Stimulated activated CD8-positive, alpha-beta memory T cell treated with anti-CD3 and anti-CD28 coated beads, Interleukin-4, amount 100 ng/mL, for 24 hours (primary cell): ENCODE measurements around the gene IGFLR1.
A peak's percentile ranks its signal among the peaks of the same experiment; 100 is the strongest.
"Not testable (repeated sequence)": the region's sequence is repeated elsewhere in the genome, so short reads cannot be mapped to it uniquely, and the experiment has no call there.

Experiments used
- DNase-seq: peaks from one replicate; pipeline ENCODE4 v3.0.0-alpha.2; 2020; ENCODE audit warnings: low read depth

IGFLR1 gene

DNA sequence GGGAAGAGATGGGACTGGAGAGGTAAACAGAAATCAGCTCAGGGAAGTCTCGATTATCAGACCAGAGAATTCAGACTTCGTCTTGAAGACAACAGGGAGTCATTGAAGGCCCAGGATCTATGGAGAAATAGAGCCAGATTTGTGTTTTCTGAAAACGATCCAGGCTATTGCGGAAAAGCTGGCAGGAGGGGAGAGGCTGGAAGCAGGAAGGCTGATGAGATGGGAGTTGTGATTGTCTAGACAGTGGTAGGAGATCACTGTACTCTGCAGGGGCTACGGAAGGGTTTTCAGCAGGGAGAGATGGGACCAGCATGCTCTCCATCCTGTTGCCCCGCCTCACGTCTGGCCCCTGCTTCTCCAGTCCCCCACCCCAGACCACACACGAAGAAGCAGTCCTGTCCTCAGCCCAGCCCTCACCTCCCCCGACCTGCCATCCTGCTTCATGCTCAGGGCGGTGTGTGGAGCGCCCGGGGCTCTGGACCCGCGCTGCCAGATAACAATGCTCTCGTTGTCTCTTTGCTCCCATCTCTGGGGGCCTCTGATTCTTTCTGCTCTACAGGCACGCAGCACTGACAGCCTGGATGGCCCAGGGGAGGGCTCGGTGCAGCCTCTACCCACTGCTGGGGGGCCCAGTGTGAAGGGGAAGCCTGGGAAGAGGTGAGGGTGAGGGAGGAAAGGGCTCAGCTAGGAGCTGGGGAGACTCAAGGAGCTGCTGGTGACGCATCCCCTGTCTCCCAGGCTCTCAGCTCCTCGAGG, 35.0 kb upstream of the IGFLR1 start:
- DNase-seq = no peak

DNA sequence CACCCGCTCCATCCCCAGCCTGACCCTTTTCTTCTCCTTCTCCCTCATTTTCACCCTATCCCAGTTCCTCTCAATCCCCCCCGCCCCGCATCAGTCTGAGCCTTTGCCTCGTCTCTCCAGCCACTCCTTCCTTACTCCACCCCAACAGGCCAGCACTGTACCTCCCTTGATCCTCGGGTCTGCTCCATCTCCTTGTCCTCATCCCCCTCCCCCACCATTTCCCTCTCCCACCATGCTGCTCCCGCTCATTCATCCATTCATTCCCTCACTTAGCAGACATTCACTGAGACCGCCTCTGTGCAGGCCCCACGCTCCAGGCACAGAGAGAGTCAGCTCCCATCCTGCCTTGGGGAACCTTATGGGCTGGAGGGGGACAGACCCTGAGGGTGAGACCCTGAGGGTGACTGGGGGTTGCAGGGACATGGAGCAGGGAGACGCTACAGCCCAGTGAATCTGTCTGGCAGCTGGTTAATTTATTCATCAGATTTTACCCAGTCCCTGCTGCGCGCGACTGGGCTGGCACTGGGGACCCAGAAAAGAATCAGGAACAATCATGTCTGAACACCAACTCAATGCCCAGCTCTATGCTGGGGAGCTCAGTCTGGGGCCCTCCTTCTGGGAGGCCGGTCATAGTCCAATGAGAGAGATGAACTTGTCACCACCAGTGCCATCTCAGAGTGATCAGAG, 34.0 kb upstream of the IGFLR1 start:
- DNase-seq = no peak

DNA sequence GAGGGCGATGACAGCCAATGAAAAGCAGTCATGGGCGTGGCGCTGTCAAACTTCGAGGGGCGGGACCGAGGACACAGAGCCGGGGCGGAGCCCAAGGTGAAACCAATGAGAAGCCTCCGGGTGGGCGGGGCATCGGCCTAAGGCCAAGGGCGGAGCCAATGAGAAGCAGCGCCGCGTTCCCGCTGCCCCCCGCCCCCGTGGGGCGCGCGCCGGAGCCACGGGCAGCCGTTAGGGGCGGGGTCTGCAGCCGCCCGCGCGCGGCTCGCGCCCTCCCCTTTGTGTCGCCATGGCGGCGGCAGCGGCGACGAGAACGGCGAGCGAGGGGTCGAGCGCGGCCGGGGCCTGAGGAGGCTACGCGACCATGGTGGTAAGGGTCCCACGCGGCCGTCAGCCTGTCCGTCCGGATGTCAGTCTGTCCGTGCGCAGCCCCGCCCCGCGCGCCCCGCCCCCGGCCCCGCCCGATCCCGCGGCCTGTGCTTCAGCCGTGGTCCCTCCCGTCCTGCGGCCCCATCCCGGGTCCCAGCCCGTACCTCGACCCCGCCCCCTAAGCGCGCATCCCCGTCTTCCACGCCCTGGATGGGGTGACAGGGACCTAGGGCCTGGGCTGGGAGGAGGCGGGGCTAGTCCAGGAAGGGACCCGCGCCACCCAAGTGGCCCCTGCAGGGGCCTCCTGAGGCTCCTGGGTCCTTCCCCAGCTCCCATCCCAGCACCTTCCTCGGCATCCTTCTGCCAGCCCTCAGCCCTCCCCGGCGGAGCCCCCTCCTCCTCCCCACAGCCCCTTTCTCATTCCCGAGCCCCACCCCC, 33.2 kb upstream of the IGFLR1 start, which contains the start of gene ARHGAP33:
Gene ARHGAP33 (plus strand): TSS at position 267 of the 804 bp plus-strand sequence. CDS start 95 bp downstream, at position 362.
- DNase-seq = peak; percentile 98

DNA sequence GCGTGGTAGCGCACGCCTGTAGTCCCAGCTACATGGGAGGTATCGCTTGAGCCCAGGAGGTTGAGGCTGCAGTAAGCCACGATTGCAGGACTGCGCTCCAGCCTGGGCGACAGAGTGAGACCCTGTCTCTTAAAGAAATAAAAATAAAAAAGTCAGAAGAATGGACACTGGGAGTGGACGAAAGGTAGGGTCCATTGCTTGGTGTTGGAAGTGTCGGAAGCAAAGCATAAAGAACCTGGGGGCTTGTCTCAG, 32.7 kb upstream of the IGFLR1 start:
- DNase-seq = no peak

DNA sequence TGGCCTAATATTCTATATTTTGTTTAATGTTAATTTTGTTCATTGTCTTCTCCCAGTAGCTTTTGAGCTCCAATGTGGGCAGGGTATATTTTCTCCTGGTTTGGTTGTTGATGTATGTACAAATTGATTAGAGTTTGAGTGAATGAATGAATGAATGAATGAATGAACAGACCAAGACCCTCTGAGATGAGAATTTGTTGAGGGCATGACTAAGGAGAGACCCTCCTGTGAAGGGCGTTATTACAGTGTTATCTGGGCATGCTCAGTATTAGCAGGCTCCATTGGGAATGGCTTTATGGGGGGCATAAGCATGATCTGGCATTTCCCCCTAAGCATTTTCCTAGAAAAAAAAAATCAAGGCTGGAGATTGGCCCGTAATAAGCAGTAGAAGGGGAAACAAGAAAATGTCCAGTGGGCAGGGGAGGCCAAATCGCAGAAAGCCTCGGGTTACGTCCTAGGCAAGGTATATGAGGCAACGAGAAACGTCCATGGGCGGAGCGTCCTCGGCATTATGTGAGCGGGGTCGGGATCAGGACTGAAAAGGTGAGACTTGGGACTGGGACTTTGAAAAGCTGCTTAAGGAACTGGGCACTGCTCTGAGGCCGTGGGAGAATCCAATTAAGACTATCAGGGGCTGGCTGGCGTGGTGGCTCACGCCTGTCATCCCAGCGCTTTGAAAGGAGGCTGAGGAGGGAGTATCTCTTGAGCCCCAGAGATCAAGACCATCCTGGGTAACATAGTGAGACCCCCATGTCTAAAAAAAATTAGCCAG, 32.2 kb upstream of the IGFLR1 start:
- DNase-seq = no peak

DNA sequence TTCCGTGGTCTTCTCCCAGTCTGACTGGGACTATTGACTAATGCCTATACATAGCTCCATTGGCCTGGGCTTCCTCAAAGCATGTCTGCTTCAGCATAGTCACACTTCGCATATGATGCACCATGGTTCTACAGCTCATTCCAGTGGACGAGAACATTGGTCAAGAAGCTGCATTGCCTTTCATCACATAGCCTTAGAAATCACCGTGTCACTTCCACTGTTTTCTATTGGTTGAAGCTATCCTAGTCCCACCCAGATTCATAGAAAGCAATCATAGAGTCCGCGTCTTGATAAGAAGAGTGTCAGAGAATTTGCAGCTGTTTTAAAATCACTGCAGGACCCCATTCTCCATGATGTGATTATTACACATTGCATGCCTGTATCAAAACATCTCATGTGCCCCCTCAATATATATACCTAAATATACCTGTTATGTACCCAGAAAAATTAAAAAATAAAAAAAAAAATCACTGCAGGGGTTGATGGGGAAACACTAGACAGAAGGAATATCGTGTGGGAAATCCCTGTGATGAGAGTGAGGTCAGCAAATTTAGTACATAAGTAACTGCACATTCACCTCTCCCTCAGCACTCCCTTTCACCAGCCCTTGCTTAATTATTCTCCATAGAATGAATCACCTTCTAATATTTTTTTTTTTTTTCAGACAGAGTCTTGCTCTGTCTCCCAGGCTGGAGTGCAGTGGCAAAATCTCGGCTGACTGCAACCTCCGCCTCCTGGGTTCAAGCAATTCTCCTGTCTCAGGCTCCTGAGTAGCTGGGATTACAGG, 31.0 kb upstream of the IGFLR1 start:
- no peak for DNase-seq

DNA sequence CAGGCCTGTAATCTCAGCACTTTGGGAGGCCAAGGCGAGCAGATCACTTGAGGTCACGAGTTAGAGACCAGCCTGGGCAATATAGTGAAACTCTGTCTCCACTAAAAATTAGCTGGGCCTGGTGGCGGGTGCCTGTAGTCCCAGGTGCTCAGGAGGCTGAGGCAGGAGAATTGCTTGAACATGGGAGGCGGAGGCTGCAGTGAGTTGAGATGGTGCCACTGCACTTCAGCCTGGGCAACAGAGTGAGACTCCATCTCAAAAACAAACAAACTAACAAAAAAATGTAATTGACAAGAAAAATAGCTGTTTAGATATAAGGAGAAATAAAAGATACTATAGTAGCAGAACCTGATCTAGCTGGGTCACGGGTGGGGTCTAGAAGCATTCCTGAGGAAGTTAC, 30.1 kb upstream of the IGFLR1 start:
- not testable (repeated sequence) for DNase-seq

DNA sequence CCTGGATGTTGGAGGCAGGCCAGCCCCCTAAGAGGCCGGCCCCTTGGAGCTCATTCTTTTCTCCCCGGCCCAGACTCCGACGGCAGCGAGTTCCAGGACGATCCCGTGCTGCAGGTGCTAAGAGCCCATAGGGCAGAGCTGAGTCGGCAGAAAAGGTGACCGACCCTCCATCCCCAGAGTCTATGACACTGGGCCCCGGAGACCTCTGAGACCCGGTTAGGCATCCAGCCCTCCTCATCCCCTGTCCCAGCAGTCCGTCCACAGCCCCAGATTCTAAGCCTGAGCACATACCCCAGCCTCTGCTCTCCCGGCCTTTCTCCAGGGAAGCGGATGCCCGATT, 25.8 kb upstream of the IGFLR1 start:
- no peak for DNase-seq

DNA sequence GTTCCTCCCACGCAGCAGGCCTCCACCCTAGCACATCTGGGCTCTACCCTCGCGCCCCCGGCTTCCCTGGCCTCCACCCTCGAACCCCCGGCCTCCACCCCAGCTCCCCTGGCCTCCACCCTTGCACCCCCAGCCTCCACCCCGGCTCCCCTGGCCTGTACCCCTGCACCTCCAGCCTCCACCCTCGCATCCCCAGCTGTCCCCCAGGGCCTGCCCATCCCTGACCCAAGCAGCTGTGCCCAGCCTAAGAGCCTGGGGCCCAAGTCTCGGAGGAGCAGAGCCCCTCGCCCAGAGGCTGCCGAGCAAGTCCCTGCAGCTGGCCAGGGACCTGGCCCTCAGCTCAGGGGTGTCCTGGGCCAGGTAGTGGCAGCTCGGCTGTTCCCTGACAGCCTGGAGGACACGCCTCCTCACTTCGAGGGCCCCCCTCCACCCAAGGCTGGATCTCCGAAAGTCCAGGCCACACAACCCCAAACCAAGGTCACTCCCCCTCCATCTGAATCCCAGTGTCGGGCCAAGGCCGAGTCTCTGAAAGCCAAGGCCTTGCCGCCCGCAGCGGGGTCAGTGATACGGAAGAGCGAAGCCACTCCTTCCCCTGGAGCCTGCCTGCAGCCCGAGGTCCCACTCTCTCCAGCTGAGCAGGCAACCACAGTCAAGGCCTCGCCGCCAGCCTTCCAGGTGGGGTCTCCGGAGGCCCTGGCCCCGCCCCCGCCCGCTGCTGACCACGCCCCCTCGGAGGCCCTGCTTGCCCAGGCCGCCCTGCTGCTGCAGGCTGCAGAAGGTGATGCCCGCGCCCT, 25.2 kb upstream of the IGFLR1 start:
- DNase-seq = no peak

DNA sequence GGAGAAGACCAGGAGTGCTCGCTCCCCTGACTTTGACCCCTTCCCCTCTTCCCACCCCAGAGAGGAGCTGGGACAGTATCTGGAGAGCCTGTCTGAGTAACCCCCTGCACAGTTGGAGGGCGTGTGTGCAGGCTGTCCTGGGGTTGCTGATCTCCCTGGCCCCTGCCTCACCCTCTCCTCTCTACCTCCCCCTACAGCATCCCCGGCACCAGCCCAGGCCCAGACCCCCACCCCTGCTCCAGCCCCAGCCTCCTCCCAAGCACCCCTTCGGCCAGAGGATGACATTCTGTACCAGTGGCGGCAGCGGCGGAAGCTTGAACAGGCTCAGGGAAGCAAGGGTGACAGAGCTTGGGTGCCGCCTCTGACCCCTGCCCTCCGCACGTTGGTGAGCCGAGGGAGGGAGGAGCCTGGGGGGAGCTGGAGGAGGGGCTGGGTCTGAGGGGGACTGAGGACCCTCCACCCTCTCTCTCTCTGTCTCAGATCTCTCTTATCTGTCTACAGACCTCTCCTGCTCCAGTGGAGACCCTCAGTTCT, 24.4 kb upstream of the IGFLR1 start:
- no peak for DNase-seq

DNA sequence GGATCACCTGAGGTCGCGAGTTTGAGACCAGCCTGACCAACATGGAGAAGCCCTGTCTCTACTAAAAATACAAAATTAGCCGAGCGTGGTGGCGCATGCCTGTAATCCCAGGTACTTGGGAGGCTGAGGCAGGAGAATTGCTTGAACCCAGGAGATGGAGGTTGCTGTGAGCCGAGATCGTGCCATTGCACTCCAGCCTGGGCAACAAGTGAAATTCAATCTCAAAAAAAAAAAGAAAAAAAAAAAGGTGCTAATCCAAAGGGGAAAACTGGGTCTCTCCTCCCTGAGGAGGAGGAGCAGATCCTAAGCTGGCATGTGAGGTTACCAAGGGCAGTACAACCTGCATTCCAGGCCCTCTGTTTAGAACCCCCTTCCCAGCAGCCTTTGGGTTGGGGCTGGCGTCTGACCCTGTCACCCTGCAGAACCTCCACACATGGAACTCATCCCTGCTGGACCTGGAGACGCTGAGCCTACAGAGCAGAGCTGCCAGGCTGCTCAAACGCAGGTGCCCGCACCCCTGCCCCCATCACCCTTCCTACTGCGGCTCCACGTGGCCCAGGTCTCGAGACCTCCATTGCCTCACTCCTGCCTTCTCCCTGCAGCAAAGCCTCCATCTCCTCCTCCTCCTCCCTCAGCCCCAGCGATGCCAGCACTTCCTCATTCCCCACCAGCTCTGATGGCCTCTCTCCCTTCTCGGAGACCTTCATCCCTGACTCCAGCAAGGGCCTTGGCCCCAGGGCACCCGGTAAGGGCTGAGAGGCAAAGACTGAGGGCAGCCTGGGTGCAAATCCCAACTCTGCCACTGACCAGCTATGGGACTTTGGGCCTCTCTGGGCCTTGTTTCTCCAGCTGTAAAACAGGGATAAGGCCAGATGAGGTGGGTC, 22.4 kb upstream of the IGFLR1 start:
- DNase-seq = no peak

DNA sequence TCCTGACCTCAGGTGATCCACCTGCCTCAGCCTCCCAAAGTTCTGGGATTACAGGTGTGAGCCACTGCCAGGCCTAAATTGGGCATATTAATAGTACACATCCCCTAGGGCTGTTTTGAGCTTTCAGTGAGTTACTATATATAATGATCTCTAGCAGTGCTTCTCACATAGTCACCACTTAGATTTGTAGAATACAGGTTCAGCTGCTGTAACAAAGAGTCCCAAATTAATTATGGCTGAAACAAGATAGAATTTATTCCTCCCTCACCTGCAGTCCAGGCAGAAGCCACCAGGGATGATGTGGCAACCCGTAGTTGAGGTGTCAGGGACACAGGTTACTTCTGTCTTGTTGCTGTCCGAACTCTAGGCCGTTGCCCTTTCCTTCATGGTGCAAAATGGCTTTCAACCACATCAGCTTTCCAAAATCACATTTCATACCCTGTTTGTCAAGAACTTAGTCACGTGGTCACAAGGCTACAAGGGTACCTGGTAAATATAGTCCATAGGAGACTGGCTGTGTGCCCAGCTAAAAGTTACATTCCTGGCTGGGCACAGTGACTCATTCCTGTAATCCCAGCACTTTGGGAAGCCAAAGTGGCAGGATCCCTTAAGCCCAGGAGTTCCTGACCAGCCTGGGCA, 18.6 kb upstream of the IGFLR1 start:
- no peak for DNase-seq

DNA sequence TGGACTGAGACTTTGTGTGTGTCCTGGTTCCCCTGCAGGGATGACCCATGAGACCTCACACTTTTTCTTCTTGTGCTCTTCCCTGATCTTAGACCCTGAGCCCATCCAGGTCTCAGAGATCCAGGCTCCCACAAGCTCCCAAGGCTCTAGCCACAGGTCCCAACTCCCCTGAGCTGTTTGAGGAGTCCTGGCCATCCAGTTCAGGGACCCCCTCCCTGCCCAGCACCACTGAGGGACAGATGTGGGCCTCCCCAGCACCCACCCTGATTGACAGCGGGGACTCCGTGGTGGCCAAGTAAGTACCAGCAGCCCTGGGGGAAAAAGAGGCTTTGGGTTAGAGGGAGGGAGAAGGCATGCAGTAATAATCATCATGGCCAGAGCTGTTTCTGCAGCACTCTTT, 17.4 kb upstream of the IGFLR1 start:
- no peak for DNase-seq

DNA sequence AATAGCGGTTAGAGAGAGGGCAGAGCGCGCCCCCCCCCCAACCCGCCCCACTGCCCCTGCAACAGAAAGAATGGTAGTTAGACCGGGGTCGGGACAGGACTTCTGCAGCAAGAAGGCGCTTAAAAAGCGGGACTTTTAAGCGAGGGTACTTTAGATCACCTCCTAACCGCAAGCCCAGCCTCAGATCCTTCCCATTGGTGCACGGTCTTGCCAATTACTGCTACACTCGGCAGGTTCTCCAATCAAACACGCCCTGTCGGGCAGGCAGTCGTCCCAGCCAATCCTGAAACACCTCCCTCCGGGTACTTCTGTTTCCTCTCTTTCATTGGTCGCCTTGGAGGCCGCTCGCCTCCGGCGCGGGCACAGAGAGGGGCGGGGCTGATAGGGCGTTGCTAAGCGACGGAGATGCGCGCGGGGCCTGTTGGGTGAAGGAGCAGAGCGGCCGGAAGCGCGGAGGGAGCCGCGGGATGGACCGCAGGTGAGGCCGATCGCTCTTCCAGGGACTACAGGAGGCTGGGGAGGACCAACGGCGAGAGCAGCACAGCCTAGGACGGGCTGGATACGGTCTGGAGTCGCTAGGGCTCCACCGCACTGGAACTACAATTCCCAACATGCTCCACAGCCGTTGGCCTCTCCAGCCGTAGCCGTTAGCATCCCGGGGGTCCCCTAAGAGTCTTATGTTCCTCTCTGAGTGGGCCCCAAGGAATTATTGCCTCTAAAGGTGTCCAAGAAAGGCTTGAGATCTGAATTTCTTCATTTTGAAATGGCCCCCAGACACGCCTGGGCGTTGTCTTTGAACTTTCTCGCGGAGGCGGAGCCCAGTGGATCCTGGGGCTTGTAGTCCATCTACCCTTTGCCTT, 15.7 kb upstream of the IGFLR1 start, which contains the start of gene PROSER3:
Gene PROSER3 (plus strand): TSS at position 428 of the 860 bp plus-strand sequence. CDS start 40 bp downstream, at position 468.
- DNase-seq = peak; percentile 97

DNA sequence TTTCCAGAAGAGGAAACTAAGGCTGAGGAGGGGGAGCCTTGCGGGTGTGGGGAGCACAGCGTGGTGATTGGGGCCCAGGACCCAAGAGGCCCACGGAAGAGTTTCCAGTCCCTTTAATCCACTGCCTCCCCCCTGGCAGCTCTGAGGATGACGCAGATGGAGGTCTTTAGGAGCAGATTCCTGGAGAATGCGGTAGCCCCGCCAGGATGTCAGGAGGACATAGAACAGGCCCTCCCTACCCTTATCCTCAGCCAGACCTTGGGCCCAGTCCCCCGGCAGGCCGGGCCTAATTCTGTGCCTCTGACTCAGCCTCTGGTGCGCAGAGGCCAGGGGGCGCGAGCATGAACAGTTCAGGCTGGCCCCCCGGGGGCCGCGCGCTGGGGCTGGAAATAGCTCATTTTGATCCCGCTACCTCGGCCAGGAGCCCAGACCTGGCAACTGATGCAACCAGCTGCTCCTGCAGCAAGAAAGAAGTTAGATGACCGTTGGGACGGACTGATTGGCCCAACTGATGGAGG, 15.0 kb upstream of the IGFLR1 start:
- no peak for DNase-seq

DNA sequence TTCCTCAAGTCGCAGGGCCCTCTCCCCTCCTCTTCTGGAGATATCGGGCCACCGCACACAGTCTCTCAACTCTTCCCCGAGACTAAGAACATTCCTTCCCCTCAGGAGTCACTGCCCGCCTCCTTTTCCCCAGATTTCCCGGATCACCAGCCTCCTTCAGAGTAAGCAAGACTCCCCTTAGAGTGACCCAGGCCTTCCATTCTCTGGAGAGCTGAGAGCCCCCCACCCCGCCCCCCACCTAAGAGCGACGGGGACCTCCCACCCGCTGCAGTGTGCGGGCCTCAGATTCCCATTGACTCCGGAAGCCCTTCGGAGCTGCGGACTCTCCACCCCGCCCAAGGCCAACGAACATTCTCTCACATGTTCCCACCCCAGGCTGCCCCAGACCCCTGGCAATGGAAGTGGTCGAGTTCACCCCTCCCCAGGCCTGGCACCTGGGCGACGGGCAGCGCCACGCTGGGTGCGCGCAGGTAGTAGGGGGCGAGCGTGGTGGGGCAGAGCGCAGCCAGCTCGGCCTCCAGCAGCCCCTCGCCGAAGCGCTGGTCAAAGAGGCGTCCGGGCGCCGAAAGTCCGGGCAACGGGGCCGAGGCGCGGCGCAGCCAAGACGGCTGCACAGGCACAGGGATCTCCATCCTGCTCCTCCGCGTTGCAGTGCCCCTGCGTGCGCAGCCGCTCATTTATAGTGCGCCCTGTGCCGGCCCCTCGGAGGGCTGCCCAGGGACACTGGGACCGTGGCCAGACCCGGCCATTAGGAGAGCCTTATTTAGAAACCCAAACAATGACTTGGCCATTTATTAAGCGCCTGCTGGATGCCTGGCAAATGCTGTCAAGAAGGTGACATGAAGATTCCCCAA, 14.4 kb upstream of the IGFLR1 start, which contains the start of gene HSPB6:
Gene HSPB6 (minus strand): TSS at position 653 of the 854 bp plus-strand sequence. CDS start 21 bp downstream, at position 632.
- no peak for DNase-seq
